Osteoblast (primary cell): Measurements from ENCODE around the gene CALHM5. TPM values are rescaled to one million over a fixed set of nuclear protein-coding genes. Genes with fewer than 3 reads are reported as not detected.

Source experiments
- DNase-seq: peaks from one replicate; pipeline ENCODE4 v3.0.0; 2011; ENCODE audit warnings: low spot score, mixed read lengths; ENCODE audit not compliant: insufficient read length; ENCODE audit errors: missing footprints
- H2AFZ ChIP-seq: 2 replicates; pipeline ENCODE4 v1.6.0; 2011; ENCODE audit warnings: mild to moderate bottlenecking, low read length
- H3K27ac ChIP-seq: 2 replicates; pipeline ENCODE4 v1.5.1; 2011; ENCODE audit warnings: mild to moderate bottlenecking, low read depth, low read length, moderate library complexity
- H3K27me3 ChIP-seq: 2 replicates; pipeline ENCODE4 v1.6.0; 2012; ENCODE audit warnings: mild to moderate bottlenecking, control low read depth, inconsistent platforms, low read length, moderate library complexity; ENCODE audit not compliant: insufficient read depth
- H3K36me3 ChIP-seq: 2 replicates; pipeline ENCODE4 v1.5.1; 2011; ENCODE audit warnings: mild to moderate bottlenecking, low read length, control low read depth, moderate library complexity; ENCODE audit not compliant: insufficient read depth
- H3K4me1 ChIP-seq: 2 replicates; pipeline ENCODE4 v1.5.1; 2011; ENCODE audit warnings: mild to moderate bottlenecking, low read length, control low read depth, moderate library complexity; ENCODE audit not compliant: insufficient read depth
- H3K4me2 ChIP-seq: 2 replicates; pipeline ENCODE4 v1.6.0; 2011; ENCODE audit warnings: mild to moderate bottlenecking, low read length; ENCODE audit not compliant: insufficient read depth
- H3K4me3 ChIP-seq: fragments of 200-600 bp; sonication (generic); 3 replicates; pipeline ENCODE4 v1.5.1; 2012; ENCODE audit warnings: mild to moderate bottlenecking, low read length, inconsistent platforms; ENCODE audit not compliant: insufficient read depth
- H3K79me2 ChIP-seq: 2 replicates; pipeline ENCODE4 v1.6.0; 2012; ENCODE audit warnings: mild to moderate bottlenecking, low read length, control low read depth, inconsistent platforms; ENCODE audit not compliant: insufficient read depth
- H3K9me3 ChIP-seq: 2 replicates; pipeline ENCODE4 v1.5.1; 2011; ENCODE audit warnings: low read depth, low read length, control low read depth
- H4K20me1 ChIP-seq: 2 replicates; pipeline ENCODE4 v1.6.0; 2012; ENCODE audit warnings: mild to moderate bottlenecking, low read length, control low read depth; ENCODE audit not compliant: insufficient read depth
- total RNA-seq: library from RNA; depleted of rRNA; stranded (reverse); fragments of >200 nt; gene quantifications from 2 replicates; pipeline ENCODE4 v1.2.3, GENCODE V29; 2012
- TF ChIP-seq, protein P1 (sequence below): IDR thresholded peaks from 2 replicates; pipeline ENCODE4 v1.5.1; 2011; ENCODE audit warnings: mild to moderate bottlenecking, low read depth, low read length, moderate library complexity; ENCODE audit errors: extremely low read depth

Gene CALHM5
- total RNA-seq, 1 donor = 14.8 TPM

DNA sequence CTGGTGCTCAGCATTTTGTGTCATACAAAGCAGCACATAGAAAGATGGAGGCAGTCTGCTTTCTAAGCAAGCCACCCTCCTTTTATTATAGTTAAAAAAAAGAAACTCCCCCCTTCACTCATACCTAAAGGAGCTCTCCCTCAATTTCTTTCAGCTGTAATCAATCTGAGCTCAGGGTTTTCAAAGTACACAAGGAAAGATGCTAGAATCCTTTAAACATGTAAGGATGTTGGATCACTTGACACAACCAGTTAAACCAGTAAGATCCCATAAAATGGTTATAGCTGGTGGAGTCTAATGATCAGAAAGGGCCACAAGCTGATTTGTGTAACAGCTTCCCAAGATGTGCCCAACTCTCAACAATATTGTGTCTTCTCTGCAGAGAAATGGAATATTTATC lies 42.0 kb downstream of the CALHM5 start, which contains the start of gene CALHM4:
Gene CALHM4 (plus strand): TSS at position 301 of the 400 bp plus-strand sequence. CDS start 43 bp downstream, at position 344.
- Histone ChIP-seq H4K20me1 (no peaks in the 10 kb centered on the region), H3K36me3 (no peaks in the 10 kb centered on the region), H3K9me3 (no peaks in the 10 kb centered on the region), H3K79me2 (no peaks in the 10 kb centered on the region), H3K27ac (no peak within 1 kb of the TSS), H3K27me3 (no peaks in the 10 kb centered on the region), H3K4me2 (no peak within 1 kb of the TSS), H3K4me3 (no peak within 1 kb of the TSS), H2AFZ (peak within 1 kb of the TSS; percentile 8), H3K4me1 (peaks cover 30% of the 10 kb centered on the region)
- DNase-seq = no peak
- TF ChIP-seq, protein P1, sequence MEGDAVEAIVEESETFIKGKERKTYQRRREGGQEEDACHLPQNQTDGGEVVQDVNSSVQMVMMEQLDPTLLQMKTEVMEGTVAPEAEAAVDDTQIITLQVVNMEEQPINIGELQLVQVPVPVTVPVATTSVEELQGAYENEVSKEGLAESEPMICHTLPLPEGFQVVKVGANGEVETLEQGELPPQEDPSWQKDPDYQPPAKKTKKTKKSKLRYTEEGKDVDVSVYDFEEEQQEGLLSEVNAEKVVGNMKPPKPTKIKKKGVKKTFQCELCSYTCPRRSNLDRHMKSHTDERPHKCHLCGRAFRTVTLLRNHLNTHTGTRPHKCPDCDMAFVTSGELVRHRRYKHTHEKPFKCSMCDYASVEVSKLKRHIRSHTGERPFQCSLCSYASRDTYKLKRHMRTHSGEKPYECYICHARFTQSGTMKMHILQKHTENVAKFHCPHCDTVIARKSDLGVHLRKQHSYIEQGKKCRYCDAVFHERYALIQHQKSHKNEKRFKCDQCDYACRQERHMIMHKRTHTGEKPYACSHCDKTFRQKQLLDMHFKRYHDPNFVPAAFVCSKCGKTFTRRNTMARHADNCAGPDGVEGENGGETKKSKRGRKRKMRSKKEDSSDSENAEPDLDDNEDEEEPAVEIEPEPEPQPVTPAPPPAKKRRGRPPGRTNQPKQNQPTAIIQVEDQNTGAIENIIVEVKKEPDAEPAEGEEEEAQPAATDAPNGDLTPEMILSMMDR = no peak

DNA sequence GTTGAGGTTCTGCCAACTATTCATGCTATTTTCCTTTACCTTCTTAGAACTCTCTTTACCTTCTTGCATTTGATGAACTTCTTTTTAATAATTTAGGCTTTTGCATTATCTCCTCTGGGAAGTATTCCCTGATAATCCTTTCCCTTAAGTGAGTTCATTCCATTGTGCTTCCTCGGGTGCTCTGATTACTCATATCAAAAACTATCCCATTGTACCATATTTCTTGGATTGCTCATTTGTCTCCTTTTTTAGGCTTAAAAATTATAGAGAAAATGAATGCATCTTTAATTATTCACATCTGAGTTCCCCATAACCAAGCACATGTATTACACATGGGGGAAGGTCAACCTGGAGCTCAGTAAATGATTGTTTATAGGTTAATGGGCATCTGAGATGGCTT lies 44.6 kb downstream of the CALHM5 start:
- DNase-seq = no peak
- Histone ChIP-seq H3K4me1 (peaks cover 37% of the 10 kb centered on the region), H4K20me1 (no peaks in the 10 kb centered on the region), H3K27ac (peak overlapping the region; percentile 68), H3K4me2 (peak overlapping the region; percentile 23), H3K36me3 (no peaks in the 10 kb centered on the region), H3K27me3 (no peaks in the 10 kb centered on the region), H3K4me3 (no peak overlapping the region), H3K9me3 (no peaks in the 10 kb centered on the region), H2AFZ (peak overlapping the region; percentile 5), H3K79me2 (no peaks in the 10 kb centered on the region)
- TF ChIP-seq, protein P1 = no peak

DNA sequence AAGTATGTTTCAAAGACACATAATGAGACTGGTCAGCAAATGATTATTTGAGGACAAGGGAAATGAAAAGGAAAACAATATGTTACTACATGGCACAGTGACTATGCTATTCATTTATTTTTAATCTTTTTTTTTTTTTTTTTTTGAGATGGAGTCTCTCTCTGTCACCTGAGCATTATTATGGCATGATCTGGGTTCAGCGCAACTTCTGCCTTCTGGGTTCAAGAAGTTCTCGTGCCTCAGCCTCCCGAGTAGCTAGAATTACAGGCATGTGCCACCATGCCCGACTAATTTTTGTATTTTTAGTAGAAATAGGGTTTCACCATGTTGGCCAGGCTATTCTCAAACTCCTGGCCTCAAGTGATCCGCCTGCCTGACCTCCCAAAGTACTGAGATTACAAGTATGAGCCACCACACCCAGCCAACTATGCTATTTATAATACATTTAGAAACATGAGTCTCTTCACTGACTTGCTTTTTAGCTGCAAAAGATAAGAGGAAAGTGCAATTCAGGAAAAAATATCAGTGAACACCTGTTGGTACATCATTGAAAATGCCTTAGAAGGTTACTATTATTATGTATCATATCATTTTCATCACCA lies 45.5 kb downstream of the CALHM5 start:
- TF ChIP-seq, protein P1 = no peak
- H3K36me3 ChIP-seq = no peaks in the 10 kb centered on the region
- no peaks in the 10 kb centered on the region for H3K9me3 ChIP-seq
- H4K20me1 ChIP-seq = no peaks in the 10 kb centered on the region
- DNase-seq = no peak
- H3K4me3 ChIP-seq = no peak overlapping the region
- no peaks in the 10 kb centered on the region for H3K79me2 ChIP-seq
- peaks cover 39% of the 10 kb centered on the region for H3K4me1 ChIP-seq
- H3K27me3 ChIP-seq = no peaks in the 10 kb centered on the region
- no peak overlapping the region for H3K4me2 ChIP-seq
- H3K27ac ChIP-seq = peak overlapping the region; percentile 68
- H2AFZ ChIP-seq = peak overlapping the region; percentile 5

DNA sequence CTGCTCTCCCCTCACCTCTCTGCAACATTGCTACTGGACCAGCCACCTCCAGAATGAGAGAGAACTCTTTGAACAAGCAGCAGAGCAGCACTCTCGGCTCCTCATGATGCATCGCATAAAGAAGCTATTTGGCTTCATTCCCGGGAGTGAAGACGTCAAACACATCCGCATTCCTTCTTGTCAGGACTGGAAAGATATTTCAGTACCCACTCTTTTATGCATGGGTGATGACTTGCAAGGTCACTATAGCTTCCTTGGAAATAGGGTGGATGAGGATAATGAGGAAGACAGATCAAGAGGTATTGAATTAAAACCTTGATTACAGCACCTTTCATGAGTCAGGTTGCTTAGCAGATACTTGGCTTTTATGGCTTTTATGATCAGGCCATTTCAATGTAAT lies 46.5 kb downstream of the CALHM5 start:
- peak; percentile 60 for DNase-seq
- Histone ChIP-seq H3K4me3 (no peak overlapping the region), H3K27ac (peak overlapping the region; percentile 68), H4K20me1 (no peaks in the 10 kb centered on the region), H3K4me1 (peaks cover 39% of the 10 kb centered on the region), H2AFZ (no peak overlapping the region), H3K79me2 (no peaks in the 10 kb centered on the region), H3K36me3 (no peaks in the 10 kb centered on the region), H3K27me3 (no peaks in the 10 kb centered on the region), H3K4me2 (peak overlapping the region; percentile 35), H3K9me3 (no peaks in the 10 kb centered on the region)
- TF ChIP-seq, protein P1 = no peak
